ENCODE measurements around the gene VWA1. TPM values are rescaled to one million over a fixed set of nuclear protein-coding genes. Genes with fewer than 3 reads are reported as not detected.
"Not testable (repeated sequence)": the region's sequence is repeated elsewhere in the genome, so short reads cannot be mapped to it uniquely, and the experiment has no call there.

The VWA1 gene
- total RNA-seq, 4 donors from 2014 or later: 14.5 to 27.6 (median 19.8) TPM

- WGBS: 86% methylated on average over 32 of the region's 32 CpGs
- Histone ChIP-seq H3K4me3 (no peak overlapping the region), H3K9me3 (no peaks in the 10 kb centered on the region), H3K36me3 (peaks cover 9% of the 10 kb centered on the region), H3K27me3 (no peaks in the 10 kb centered on the region), H3K4me1 (peaks cover 31% of the 10 kb centered on the region), H3K27ac (no peak overlapping the region)
- TF ChIP-seq POLR2A (IDR thresholded peaks at IDR 0.05) (no peak), EP300 (IDR thresholded peaks at IDR 0.05) (no peak), POLR2AphosphoS5 (IDR thresholded peaks at IDR 0.05) (no peak)
- DNase-seq (ENCODE audit: low spot score in 2 of 2): no peak
These were observed 6.7 kb downstream of the VWA1 start for GRCh38 chr1:1442069-1442770.

- not testable (repeated sequence) for H3K36me3 ChIP-seq; H3K9me3 ChIP-seq; H3K4me3 ChIP-seq; H3K27ac ChIP-seq; H3K4me1 ChIP-seq; H3K27me3 ChIP-seq; DNase-seq (ENCODE audit: low spot score in 2 of 2)
- 93% methylated on average over 19 of the region's 19 CpGs for WGBS
These were observed 11.1 kb downstream of the VWA1 start for GRCh38 chr1:1446631-1447030.

GRCh38 chr1:1449099-1449739 lies 13.7 kb downstream of the VWA1 start, which contains the start of gene ATAD3C:
Gene ATAD3C, plus strand, starts transcription at chr1:1449689. Its CDS starts 995 bp downstream, at chr1:1450684.
- H3K4me1 ChIP-seq: no peaks in the 10 kb centered on the region
- no peaks in the 10 kb centered on the region for H3K36me3 ChIP-seq
- 85% methylated on average over 6 of the region's 6 CpGs for WGBS
- H3K4me3 ChIP-seq: no peak within 1 kb of the TSS
- DNase-seq (ENCODE audit: low spot score in 2 of 2): no peak
- H3K9me3 ChIP-seq: no peaks in the 10 kb centered on the region
- TF ChIP-seq CTCF (IDR thresholded peaks at IDR 0.05) (no peak), EP300 (IDR thresholded peaks at IDR 0.05) (no peak), POLR2A (IDR thresholded peaks at IDR 0.05) (no peak), POLR2AphosphoS5 (IDR thresholded peaks at IDR 0.05) (no peak)
- H3K27ac ChIP-seq: no peak within 1 kb of the TSS
- H3K27me3 ChIP-seq: no peaks in the 10 kb centered on the region

- DNase-seq (ENCODE audit: low spot score in 2 of 2); H3K9me3 ChIP-seq; H3K36me3 ChIP-seq; H3K27ac ChIP-seq; H3K4me3 ChIP-seq; H3K4me1 ChIP-seq; H3K27me3 ChIP-seq: not testable (repeated sequence)
- whole genome bisulfite sequencing: 84% methylated on average over 20 of the region's 22 CpGs
These were observed 15.1 kb downstream of the VWA1 start for GRCh38 chr1:1450616-1451015.

- Histone ChIP-seq H3K27me3 (no peaks in the 10 kb centered on the region), H3K27ac (no peak overlapping the region), H3K4me1 (no peaks in the 10 kb centered on the region), H3K4me3 (no peak overlapping the region), H3K9me3 (no peaks in the 10 kb centered on the region), H3K36me3 (no peaks in the 10 kb centered on the region)
- no peak for DNase-seq (ENCODE audit: low spot score in 2 of 2)
- TF ChIP-seq EP300 (IDR thresholded peaks at IDR 0.05): no peak
- no peak for TF ChIP-seq POLR2AphosphoS5 (IDR thresholded peaks at IDR 0.05)
- TF ChIP-seq POLR2A (IDR thresholded peaks at IDR 0.05): no peak
- TF ChIP-seq CTCF (IDR thresholded peaks at IDR 0.05): no peak
- WGBS: 82% methylated on average over 17 of the region's 26 CpGs
These were observed 16.3 kb downstream of the VWA1 start for GRCh38 chr1:1451696-1452364.

- H3K27me3 ChIP-seq; H3K4me3 ChIP-seq; DNase-seq (ENCODE audit: low spot score in 2 of 2); H3K9me3 ChIP-seq; H3K27ac ChIP-seq; H3K36me3 ChIP-seq; H3K4me1 ChIP-seq: not testable (repeated sequence)
- WGBS: 68% methylated on average over 8 of the region's 8 CpGs
These were observed 16.9 kb downstream of the VWA1 start for GRCh38 chr1:1452365-1452739.

GRCh38 chr1:1452882-1453281 lies 17.4 kb downstream of the VWA1 start:
- TF ChIP-seq POLR2AphosphoS5 (IDR thresholded peaks at IDR 0.05) (no peak), CTCF (IDR thresholded peaks at IDR 0.05) (no peak), POLR2A (IDR thresholded peaks at IDR 0.05) (no peak), EP300 (IDR thresholded peaks at IDR 0.05) (no peak)
- DNase-seq (ENCODE audit: low spot score in 2 of 2): no peak
- Histone ChIP-seq H3K9me3 (no peaks in the 10 kb centered on the region), H3K27me3 (no peaks in the 10 kb centered on the region), H3K4me1 (no peaks in the 10 kb centered on the region), H3K27ac (no peak overlapping the region), H3K4me3 (no peak overlapping the region), H3K36me3 (no peaks in the 10 kb centered on the region)
- WGBS: 96% methylated on average over 15 of the region's 16 CpGs

- not testable (repeated sequence) for H3K27me3 ChIP-seq; H3K36me3 ChIP-seq; DNase-seq (ENCODE audit: low spot score in 2 of 2); H3K27ac ChIP-seq; H3K9me3 ChIP-seq; H3K4me1 ChIP-seq; H3K4me3 ChIP-seq
- WGBS: 95% methylated on average over 5 of the region's 41 CpGs
These were observed 19.0 kb downstream of the VWA1 start for GRCh38 chr1:1454286-1455056.

All from suprapubic skin (tissue), 4 donors.